Ramos (cell line): ENCODE data around the gene SORCS2.

Experiments
- in situ Hi-C: fragments of 300-500 bp; cut with MboI; formaldehyde crosslinking; loops from one replicate; pipeline ENCODE4 v1.14.3; 2022; ENCODE audit warnings: low sequenced_read_pairs; ENCODE audit not compliant: unreplicated experiment

Gene SORCS2

DNA sequence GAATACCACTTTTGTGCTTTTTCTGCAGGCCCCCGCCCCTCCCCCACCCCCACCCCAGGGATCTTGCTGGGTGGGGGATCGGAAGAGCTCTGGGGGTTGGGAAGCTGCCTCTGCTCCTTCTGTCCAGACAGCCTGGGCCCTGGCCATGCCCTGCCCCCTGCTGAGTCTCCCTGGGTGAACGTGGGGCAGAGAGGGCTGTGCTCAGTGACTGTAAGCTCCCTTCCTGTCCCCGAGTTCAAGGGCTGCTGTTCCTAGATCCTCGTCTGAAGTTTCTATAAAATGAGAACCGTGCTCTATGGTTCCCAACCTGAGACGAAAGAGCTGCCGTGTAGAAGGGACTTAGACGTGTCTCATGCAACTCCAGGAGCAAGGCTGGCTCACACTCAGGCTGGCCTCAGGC lies 105.0 kb downstream of the SORCS2 start:
- in situ Hi-C loops: no loop called here

DNA sequence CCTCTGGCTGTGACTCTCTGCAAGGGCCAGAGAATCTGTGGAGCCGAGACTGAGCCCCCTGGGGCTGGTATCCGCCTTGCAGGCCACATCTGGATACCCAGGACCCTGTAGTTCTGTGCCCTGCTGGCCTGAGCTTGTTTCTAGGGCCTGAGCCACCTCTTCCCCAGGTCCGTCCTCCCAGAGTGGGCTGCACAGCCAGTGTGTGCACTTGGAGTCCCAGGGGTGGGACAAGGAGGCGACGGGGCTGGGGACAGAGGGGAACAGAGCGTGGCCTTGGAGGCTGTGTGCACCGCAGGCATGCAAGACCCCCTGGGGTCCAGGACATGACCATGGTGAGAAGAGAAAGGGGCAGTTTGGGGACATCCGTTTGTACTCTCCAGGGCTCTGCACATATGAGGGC lies 105.5 kb downstream of the SORCS2 start:
- in situ Hi-C loops: no loop called here

DNA sequence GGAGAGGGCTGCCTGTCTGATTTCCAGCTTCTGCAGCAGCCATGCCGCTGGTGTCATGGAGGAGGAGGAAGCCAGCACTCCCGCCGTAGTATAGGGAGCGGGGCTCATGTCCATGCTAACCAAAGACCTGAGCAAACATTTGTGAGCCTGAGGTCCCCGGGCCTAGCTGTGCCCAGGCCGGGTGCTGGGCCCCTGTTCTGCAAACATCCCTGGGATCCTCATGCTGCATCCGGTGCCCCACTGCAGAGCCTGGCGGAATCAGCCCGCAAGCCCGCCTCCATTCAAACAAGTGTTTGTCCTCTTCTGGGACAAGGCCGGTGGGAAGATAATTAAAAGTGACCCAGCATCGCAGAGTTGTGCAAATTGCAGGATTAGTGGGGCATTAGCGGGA lies 106.3 kb downstream of the SORCS2 start:
- in situ Hi-C loops: no loop called here

DNA sequence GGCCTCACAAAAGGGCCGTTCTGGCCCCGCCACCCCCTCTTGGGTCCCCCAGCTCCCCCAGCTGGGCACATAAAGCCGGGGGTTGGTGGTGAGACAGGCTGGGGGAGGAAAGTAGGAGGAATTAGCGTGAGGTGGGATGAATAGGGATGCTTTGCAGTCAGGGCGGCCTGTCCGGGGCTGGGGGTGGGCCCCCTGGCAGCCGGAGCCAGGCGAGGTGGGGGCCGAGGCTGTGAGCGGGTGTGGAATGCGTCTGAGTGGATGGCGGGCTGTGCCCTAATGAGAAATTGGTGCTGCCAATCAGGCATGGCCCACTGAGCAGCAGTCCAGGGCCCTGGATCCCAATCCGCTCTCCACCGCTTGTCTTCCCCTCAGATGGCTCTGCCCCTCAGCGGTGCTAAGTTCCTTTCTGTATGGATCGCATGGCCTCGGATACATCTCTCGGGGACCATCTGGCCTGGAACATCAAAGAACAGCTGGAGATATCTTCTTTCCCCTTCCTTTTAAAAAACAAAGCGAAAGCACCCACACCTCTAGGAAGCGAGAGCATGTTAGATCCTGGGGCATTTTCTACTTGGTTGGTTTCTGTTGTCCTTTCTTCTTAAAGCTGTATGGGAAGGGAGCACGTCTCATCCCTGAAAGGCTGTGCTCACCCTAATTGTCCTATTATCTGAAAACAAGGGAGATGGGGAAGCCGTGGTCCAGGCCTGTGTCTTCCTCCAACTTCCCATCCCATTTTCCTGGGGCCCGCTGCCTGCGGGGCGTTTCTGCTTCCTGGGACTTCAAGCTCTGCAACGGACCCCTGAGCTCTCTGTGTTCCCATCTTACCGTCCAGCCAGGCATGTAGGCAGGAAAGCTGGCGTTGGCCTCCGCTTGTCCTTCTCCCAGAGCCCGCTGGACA lies 106.9 kb downstream of the SORCS2 start:
- in situ Hi-C loops: no loop called here

DNA sequence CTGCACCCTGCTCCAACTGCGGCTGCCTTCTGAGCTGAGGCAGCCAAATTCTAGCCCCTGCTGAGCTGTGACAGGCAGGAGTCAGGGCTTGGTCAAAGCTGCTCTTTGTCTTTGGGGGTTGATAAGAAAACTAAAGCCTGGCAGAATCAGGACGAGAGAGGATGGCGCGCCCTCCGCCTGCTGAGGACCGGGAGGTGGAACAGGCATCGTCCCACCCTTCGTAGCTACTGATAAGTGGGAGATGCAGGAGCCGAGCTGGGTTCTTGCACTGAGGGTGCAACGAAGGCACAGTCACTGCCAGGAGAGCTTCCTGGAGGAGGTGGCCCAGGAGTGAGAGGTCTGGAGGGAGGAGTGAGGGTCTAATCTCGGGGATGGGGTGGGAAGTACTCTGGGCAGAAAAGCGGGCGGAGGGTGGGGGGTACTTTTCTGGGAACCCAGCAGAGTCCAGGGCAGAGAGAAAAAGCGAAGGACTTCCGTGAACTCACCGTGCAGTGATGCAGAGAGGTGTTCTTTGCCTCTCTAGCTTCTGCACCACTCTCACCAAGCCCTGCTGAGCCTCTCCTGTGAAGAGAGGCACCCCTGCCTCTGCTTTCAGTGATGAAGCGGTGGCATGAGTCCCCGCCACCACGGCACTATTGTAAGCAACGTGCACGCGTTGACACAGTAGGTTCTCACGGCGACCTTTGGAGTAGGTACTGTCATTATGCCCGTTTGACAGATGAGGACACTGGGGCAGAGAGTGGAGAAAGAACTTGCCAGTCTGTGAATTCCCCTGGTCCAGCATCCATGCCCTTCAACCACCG lies 107.8 kb downstream of the SORCS2 start:
- in situ Hi-C loops: no loop called here

DNA sequence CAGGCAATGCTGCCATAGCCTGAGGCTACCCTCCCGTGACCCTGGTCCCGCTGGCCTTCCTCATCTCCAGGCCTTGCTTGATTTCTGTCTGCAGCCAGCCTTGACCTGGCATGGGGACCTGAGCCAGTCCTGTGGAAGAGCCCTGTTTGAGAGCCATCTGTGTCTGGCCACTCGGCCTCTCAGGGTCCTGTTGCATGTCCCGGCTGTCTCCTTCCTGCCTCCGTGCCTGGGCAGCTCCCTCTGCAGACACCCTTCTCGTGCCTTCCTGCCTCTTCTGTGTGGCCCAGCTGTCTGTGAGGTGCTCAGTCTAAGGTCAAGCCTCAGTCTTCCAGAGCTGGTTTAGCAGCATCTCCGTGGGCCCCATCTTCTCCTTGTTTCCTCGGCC lies 108.4 kb downstream of the SORCS2 start:
- in situ Hi-C loops: no loop called here

DNA sequence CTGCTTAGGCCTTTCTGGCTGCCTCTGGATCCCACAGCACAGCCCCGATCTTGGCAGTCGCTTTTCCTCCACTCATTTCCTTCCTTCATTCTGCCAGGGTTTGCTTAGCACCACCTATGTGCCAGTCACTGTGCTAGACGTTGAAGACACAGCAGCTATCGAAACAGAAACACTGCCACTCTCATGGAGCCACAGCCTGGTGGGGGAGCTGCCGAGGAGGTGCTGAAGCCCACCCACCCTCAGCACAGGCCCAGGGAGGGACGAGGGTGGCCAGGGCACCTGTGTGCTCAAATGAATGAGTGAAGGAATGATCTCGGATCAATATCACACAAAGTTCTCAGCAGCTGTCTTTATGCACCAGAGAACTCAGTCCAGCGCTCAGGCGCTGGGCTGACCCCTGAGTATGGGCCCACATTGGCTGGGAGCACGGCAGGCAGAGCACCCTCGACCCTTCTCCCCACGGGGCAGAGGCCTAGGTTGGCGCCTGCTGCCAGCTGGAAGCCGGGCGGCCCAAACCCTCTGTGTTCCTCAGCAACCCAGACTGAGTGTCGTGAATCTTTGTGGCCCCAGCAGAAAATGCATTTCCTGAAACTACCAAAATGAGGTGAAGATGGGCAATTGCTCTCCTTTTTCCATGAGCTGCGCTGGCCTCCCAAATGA lies 108.9 kb downstream of the SORCS2 start:
- in situ Hi-C loops: no loop called here

DNA sequence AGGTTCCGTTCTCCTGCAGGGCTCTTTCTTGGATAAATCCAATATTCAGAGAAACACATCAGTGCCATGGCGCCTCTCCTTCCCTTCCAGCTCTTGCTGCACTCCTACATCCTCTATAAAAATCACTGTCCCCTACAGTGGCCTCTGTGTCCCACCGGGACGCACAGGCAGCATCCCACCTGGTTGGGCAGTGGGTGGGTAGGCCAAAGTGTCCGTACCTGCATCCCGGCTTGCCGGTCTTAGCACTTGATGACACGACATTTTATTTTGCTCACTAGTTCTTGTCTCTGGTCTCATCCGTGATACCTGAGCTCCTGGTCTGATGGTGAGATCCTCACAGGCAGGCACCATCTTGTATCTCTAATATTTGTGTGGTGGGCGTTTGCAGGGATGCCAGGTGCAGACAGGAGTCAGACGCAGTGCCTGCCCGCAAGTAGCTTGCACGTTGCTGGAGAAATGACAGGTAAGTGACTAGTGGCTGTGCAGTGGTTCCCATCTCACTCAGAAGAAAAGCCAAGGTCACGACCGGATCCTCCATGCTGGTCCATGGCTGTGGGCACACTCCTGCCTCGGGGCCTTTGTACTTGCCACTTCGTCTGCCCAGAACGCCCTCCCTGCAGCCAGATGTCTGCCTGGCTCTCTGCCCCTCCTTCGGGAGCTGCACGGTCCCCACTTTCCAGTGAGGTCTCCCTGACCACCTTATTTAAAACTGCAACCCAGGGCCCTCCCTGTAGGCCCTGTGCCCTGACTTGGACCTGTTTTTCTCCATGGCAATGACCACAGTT lies 109.7 kb downstream of the SORCS2 start:
- in situ Hi-C loops: no loop called here

DNA sequence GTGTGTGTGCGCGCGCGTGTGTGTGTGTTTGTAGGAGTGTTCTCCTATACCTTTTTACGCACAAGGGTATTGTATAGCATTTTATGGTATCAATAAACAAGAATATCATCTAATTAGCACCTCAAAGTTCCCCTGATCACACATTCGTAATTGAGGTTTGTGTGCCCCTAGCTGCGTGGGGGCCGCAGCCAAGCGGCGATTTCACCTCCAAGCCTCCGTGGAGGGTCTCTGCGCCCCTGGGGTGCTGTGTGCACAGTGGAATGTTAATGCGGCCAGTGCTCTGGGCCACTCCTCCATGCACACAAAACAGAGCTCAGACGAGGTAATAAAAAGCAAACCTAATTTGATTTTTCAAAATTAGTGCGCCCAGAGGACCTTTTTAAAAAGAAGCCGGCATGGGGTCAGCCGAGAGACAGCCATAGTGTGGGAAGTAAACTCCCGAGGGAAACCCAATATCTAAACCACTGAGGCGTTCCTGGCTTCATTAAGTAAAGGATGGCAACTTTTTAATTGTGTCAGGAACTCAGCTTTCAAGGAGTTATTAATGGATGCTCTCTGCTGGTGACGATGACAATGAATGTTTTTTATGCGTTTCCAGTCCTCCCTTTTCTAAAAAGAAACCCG lies 110.6 kb downstream of the SORCS2 start:
- in situ Hi-C loops: no loop called here

DNA sequence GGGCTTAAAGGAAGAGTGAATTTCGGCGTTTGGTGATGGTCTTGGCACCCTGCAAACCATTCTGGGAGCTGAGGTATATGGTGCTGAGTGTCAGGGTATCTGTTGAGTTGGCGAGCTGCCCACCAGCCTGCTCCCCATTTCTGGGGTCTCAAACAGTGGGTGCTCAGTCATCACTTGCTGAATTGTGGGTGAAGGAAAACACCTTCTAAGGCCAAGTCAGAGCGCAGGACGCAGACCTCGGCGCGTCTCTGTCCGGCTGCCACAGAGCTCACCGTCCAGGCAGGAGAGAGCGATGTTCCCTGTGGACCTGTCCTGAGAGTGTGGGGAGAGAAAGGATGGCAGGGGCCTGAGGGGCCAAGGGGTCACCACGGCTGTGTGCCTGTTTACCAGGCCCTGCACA lies 111.2 kb downstream of the SORCS2 start:
- in situ Hi-C loops: no loop called here

DNA sequence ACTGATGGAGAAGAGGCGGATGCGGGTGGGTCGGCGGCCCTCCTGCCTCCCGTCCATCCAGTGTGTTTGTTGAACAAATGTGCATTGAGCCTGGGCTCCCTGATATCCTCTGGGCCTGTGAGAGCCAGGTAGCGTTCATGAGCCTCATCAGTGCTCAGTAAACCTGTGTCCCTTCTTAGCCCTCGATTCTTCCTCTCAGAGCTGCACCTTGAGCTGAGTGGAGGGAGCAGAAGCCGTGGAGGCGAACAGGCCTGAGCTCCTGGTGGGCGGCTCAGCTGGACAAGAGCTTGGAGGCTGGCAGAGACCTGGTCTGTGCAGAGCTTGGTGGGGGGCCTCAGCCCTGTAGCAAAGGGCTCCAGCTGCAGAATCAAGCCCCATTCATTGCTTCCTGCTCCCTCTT lies 112.1 kb downstream of the SORCS2 start:
- in situ Hi-C loops: no loop called here

DNA sequence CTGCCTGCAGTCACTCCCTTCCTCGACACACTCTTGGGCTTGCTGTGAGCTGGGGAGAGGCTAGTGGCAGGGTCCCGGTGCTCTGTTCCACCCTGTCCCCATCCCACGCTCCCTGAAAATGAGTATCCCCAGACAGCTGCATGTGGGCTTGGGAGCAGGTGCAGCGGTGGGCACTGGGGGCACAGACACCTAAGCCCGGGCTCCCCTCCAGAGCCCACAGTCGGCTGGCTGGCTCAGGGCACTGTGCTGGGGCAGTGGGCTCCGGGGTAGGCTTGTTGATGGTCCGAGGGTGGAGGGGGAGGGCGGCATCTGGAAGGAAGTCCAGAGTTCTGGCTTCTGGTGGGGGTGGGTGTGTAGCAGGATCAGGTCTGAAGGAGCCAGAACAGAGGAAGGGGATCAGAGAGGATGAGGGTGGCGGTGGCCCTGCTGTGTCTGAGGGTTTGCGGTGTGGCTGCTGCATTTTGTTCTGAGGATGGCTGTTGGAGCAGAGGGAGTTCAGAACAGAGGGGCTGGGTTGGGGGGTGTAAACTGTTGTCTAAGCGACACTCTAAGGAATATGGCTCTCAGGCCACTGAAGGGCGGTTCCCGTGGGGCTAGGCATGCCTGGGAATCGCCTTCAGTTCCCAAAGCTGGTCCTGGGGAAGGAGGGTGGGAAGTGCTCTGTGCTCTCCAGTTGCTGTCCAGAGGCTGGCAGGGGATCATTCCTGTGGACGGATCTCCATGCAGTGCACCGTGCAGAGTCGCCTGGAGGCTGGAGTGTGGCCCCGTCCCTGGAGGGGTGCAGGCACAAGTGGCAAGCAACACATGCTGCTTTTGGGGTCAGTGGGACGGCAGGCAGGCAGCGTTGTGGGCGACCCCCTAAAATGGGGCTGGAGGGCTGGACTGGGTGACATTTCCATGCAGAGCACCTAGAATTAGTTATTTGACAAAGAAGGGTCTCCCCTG lies 114.0 kb downstream of the SORCS2 start:
- in situ Hi-C loops: no loop called here

DNA sequence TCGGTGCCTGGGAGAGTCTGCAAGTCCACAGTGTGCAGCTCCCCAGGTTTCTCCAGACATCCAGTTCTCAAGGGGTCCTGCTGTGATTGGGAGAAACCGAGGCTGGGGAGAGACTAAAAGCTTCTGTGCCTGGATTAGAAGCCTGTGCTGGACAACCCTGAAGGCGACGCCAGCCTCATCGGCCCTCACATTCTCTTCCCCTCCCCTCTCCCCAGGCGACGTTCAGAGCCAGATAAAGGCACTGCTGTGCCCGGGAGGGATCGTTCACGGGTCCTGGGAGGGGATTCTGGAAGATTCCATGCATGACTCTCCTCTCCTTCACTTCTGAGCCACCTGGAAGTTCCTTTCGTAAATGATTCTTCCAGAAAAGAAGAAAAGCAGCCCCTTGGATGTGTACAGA lies 114.6 kb downstream of the SORCS2 start:
- in situ Hi-C loops: no loop called here

DNA sequence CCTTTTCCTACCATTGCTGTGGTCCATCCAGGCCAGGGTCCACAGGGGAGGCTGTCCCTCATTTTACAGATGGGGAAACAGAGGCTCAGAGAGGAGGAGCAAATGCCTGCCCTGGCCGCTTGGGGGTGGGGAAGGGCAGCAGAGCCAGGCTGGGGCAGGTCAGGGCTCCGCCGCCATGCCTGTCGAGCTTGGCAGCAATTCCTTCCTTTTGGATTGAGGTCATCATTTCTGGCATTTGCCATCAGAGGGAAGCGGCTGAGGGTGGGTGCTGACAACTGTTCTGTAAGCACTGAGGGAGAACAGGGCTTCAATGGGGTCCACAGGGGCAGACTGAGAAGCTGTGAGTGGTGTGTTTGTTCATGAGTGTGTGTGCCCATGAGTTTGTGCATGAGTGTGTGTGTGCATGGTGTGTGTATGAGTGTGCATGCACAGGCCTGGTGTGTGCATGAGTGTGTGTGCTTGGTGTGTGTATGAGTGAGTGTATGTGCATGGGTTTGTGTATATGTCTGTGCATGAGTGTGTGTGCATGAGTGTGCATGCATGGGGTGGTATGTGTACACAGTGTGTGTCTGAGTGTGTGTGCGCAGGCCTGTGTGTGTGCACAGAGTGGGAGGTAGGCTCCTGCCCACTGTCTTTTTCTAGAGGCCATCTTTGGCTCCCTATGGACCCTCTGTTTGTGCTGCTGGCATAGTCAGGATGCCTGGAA lies 115.2 kb downstream of the SORCS2 start:
- in situ Hi-C loops: no loop called here

DNA sequence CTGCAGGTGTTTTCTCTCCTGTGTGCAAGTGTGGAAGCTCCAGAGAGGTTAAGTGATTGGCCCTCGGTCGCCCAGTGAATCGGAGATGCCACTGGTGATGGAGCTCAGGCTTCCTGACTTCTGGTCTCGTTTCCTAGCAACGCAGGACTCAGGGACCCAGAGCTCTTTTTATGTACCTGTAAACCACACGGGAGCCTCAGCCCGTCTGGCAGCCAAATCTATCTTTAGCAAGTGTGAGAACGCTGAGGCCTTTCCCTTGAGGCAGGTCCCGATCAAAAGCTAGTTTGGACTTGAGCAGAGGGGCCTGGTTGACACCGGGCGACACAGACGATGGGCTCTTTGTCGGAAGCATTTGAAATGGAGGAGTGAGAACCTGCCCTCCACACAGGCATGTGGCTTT lies 116.8 kb downstream of the SORCS2 start:
- in situ Hi-C loops: no loop called here

DNA sequence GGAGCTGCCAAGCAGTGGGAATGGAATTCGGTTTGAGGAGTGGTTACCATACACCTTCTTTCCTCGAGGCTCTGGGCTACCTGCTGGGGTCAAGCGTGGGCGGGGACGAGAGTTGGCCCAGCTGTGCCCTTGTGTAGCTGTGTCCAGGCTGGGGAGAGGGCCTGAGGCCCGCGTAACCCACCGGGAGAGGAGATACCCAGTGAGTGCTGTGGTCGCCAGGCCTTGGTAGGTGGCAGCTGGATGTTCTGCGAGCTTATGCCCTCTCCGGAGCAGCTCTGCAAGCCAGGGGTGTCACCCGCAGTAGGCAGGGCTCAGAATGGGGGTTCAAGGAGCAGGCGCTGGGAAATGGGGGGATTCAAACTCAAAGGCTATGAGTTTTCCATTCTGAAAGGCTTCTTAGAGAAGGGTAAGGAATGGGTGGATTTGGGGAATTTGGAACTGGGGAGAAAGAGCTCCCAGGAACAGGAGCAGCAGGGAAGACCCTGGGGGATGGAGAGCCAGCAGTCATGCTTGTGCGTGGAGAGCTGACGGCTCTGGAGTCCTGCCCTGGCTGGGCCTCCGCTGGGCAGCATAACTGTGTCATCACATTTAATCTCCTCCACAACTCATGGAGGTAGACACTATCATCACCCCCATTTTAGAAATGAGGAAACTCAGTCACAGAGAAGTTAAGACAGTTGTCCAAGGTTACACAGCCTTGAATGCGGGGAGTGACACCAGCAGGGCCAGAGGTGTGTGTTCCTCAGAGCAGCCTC lies 117.5 kb downstream of the SORCS2 start:
- in situ Hi-C loops: no loop called here

DNA sequence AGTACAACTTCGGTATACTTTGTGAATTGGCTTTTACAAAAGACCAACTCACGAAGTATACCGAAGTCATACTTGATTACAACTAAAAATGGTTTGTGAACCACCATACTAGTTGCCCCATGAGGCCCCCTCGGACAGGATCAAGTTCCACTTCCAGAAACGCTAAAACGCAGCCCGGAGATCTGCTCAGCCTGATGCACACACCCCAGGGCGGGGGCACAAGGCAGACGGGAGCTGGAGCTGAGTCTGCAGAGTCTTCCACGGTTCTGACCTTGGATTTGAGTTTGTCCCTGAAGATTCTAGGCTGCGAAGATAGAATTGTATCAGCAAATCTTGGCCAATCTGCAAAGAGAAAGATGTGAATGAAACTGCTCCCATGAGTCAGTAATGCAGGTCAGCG lies 118.1 kb downstream of the SORCS2 start:
- in situ Hi-C loops: no loop called here
